Measurements from ENCODE around the gene SLC37A1.

SLC37A1 gene

DNA sequence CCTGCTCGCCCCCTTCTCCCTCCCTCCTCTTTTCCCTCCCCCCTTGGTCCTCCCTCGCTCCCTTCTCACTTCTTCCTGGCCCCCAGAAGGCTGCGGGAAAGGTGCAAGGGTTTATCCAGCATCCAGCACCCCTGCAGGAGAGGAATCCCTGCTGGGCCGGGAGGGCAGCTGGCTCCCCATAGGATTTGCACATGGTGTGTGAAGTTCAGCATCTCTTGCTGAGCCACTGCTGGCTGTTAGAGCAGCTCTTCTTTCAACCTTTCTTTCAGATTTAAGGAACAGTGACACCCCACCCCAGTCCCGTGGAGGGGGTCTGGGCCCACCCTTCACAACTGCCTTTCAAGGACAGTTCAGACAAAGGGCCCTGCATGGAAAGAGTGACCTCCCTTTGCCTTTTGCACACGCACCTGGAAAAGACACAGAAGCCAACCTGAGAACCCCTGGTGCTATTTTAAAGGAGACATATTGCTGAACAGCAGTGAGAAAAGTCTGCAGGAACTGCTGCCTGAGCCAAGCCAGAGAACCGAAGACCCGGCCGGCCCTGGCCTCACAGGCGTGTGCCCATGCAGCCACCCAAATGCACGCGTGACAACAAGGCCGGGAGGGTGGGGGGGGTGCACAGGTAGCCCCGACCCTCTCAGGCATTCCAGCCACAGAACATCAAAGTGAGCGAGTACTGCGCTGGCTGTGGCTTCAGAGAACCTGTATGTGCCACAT is 66.6 kb downstream of the SLC37A1 start:
- DNase-seq, result no peak

DNA sequence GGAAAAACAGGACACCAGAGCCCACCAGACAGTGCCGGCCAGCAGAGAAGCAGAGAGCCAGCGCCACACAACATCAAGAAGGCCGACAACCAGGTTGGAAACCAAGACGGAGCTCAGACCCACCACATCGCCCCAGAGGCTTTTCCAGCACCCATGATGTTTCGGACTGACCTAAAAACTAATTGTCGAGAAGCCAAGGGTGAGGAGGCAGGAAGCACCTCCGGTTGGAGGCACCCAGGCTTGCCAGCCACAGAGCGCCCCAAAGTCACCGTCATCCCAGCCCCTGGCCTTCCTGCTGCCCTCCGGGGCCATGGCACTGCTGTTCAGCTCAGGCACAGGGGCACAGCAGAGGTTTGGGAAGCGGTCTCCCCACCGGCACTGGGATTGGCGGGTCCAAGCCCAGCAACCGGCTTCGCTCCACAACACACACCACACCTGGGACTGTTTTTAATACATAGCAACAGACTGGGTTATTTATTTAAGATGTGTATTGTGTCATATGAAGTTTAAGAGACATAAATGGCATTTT is 67.2 kb downstream of the SLC37A1 start:
- no peak for DNase-seq

GRCh38 chr21:42581336-42581992 is 67.8 kb downstream of the SLC37A1 start:
- no peak for DNase-seq

DNA sequence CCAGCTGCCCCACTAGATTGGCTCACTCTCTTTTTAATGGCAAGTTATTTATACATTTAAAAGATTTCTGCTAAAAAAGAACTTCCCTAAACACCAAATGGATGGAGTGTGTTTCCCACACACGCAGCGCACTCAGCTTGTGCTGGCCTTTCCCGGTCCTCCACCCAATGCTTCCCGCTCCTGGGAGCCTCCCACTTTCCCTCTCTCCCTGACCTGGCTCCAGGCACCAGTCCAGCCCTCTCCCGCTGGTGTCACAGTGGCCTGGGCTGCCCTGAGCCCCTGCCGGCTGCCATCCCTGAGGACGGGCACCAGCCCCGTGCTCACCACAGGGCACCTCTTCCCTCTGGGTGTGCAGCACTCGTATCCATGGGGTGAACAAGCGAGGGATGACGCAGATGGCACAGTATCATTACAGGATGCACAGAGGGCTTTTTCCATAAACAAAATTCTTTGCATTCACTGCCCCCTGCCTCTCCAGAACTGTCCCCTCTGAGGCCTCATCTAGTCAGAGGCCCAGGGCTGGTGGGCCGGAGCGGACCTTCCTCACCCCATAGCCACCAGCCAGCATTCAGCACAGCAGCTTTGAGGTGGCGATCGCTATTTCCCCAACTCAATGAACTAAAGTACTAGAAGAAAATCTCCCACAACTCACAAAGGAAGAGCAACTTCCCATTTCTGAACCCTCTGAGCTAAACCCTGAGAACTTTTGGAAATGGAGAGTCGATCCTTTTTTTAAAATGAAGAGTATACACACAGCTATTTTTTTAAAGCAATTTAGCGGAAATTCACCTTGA is 68.5 kb downstream of the SLC37A1 start:
- no peak for DNase-seq

DNA sequence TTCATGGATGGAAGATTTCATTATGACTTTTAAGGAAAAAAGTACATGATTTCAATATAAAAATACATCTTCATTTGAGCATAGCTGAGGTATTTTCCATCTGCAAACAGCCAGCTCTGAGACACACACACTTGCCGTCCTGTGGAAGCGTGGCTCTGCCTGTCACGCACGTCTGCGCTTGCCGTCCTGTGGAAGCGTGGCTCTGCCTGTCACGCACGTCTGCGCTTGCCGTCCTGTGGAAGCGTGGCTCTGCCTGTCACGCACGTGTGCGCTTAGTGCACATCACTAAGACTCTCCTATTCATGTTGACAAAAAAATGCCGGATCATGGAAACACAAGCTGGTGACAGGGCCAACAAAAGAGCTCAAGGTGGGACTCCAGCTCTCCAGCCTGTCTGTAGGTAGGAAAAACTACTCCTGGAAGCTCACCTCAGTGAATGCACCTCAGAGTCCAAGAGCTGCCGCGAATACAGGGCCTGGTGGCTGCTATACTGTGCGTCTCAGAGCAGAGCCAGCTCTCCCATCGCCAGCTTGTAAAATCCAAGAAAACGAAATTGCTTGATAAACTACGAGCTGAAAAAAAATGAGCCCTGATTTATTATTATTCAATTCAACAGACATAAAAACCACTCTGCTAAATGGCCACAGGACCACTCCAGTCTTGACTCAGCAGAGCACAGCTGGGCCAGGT is 69.3 kb downstream of the SLC37A1 start:
- no peak for DNase-seq

DNA sequence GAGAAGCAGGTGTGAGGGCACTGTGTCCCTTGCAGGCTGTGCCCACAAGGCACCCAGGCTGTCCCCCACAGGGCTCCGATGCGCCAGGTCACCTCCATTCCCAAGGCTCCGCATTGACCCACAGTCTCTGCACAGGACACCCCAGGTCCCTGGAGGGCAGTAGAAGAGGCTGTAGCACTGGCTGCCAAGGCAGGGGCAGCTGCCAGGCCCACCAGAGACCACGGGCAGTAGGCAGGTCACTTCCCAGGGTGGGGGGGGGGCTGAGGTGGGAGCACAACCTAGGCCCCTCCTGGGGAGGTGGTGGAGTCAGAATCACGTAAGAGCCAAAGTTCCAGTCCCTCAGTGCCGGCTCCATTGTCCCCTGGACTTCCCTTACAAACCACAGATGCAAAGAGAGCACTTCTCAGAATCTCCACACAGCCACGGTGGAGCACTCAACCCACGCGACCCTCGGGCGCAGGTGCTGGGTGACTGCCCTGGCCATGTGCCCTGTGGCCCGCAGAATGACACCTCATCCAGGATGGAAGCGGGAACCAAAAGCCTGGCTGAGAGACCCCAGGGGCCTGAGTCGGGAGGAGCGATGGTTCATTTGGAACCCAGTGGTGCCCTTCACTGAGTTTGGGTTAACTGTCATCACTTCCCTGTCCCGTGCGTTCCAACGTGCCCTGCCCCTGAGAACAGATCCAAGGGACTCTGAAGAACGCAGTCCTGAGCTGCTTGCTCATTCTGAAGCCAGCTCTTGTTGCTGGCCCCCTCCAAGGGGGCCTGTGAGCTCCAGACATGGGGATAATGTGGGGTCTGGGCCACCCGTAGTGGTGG is 70.0 kb downstream of the SLC37A1 start:
- DNase-seq, result no peak

DNA sequence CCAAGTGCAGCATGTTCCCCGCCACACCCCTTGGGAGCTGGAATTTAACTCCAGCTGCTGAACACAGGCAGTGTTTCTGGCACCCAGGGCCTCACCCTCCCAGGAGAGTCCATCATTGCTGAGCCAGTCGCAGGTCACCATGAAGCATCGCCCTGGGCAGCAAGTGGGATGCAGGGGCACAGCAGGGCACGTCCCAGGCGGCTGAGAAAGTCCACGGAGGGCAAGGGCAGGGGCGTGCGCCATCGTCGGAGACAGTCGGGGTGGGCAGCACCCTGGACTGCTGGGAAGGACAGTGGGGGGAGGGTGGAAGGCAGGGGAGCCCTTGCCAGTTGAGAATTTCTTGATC is 70.6 kb downstream of the SLC37A1 start:
- no peak for DNase-seq

DNA sequence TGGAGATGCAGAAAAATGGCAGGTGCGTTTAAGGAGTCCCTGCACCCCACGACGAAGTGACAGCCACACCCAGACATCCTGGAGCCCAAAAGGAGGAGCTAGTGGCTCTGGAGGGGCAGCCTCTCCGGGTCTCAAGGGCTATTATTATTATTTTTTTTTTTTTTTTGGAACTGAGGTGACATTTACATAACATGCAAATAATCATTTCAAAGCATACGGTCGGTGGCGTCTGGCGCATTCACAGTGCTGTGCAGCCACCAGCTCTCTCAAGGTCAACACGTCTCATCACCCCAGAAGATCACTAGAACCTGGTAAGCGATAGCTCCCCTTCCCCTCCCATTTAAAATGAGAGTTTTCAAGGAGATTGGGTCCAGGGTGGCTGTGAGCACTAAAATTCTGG is 72.2 kb downstream of the SLC37A1 start:
- no peak for DNase-seq

GRCh38 chr21:42586406-42586805 is 72.8 kb downstream of the SLC37A1 start:
- DNase-seq, result no peak

DNA sequence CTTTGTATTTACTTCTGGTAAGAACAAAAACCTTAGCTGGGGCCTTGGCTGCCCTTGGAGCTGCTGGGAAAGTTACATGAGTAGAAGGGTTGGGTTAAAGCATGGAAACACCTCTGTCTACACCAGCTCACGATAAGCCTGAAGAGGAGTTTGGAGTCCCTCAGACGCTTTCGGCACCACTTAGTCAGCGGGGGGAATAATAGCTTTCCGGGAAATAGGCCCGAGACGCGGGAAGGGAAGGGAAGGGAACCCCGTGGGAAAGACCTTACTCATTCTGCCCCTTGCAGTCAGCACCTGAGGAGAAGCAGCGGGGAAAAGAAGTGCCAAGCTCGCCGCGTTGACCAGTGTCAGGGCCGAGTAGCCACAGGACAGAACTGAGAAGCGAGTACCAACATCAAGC is 73.4 kb downstream of the SLC37A1 start:
- no peak for DNase-seq

DNA sequence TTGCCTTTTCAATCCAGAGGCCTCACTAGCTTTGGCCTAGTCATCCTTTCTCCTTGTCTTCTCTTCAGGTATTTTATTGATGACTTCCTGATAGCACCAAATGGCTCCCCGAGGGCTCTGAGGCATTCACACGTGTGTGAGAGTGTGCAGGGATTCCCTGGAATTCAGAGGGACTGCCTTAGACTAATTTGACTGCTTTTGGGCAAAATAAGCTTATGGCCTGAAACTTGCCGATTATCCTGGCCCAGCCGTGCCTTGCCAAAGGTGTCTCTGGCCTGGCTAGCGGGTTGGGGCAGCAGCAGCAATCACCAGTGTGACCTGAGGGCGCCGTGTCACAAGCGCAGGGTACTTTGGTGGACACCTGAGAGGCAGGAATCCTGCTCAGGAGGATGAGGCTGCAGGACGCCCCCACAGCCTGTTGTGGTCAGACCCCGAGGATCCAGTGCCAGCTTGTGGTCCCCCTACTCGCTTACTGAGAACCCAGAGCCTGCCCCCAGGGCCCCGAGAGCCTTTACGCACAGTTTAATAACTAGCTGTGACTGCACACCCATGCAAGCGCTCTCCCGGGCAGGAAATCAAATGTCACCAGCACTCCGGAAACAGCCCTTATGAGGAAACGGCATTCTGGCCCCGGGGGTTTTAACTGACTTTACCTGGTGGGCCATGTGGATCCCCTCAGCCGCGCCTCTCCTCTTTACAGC is 76.9 kb downstream of the SLC37A1 start:
- no peak for DNase-seq

- no peak for DNase-seq
Measured at GRCh38 chr21:42591170-42591869, 77.7 kb downstream of the SLC37A1 start.

GRCh38 chr21:42592156-42592820 is 78.6 kb downstream of the SLC37A1 start:
- DNase-seq, result no peak

GRCh38 chr21:42593007-42593814 is 79.6 kb downstream of the SLC37A1 start:
- peak; percentile 44 for DNase-seq

DNA sequence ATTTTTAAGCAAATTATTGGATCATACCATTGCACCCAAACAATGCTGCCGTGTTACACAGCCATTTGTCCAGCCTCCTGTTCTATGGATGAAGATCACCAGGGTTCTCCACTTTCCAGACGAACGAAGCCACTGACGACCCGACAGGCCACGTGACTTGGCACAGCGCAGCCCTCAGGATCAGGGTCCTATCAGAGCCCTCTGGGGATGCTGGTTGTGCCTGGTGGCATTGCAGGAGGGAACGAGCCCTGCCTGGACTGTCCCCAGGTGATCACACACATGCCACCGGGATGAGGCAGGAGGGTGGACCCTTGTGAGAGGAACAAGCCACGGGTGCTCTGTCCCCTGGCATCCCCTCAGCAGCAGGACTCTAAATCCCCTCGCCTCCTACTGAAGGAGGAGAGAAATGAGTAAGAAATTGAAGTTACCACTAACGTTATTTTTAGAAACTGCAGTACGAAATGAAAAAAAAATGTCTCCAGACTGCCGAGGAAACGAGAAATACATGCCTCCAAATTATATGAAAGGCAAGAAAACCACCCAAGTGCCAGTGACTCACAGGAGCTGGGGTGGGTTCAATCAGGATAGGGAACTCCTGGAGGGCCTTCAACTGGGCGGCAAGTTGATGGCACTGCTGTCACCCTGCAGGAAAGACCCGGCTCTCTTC is 81.1 kb downstream of the SLC37A1 start:
- no peak for DNase-seq

DNA sequence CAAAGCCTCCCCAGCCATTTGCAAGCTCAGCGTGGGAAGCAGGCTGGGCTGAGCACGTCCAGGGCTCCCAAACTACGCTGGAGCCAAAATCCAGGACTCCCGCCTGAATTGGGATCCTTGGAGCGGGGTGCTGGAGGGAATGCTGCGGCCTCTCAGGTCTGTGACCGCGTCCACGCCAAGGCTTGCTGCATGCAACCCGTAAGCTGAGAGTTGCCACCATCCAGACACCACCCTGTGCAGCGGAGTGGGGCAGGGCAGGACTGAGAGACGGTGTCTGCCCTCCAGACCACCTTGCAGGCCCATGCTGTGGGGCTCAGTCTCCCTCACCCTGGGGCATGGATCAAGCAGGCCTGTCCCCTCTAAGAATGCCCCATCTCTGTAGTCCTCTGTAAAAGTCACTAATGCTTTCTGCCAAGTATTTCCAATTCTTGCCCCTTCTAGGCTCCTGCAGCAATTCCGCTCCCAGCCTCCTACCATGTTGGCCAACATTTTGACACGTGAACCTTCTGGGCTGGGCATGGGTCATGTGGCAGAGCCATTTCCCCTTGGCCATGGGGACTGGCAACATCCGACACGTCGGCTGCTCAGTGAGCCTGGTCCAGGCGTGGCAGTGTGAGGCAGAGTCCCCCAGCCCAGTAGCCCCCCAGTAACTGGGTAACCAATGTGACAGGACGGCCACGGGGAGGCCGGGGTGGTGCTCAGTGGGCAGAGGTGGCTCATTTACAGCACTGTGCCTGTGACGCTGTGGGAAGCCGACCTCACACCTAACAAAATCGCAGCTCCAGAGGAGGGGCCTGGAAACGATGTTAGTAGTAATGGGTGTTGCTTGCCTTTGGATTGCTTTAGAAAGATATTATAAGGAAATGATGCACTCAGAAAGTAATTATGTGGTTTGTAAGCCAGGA is 81.9 kb downstream of the SLC37A1 start:
- no peak for DNase-seq

DNA sequence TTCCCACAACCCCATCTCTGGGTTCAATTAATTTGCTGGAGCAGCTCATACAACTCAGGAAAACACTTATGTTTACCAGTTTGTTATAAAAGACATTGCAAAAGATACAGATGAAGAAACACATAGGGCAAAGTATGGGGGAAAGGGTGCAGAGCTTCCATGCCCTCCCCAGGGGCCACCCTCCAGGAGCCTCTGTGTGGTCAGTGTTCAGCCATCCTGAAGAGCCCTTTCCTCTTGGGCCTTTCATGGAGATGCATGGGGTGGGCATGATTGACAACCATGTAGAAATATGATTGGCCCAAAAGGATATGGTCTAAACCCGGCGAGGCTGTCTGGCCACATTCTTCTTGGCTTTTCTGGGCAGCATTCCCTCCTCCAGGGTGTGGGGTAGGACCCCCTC is 83.0 kb downstream of the SLC37A1 start:
- DNase-seq, result no peak

Data from T-helper 9 cell (primary cell).